ENCODE data around the gene MCCC2. TPM values are rescaled to one million over a fixed set of nuclear protein-coding genes. Genes with fewer than 3 reads are reported as not detected.

Gene MCCC2
- 28.9 and 41.4 TPM in 2 replicates for total RNA-seq

DNA sequence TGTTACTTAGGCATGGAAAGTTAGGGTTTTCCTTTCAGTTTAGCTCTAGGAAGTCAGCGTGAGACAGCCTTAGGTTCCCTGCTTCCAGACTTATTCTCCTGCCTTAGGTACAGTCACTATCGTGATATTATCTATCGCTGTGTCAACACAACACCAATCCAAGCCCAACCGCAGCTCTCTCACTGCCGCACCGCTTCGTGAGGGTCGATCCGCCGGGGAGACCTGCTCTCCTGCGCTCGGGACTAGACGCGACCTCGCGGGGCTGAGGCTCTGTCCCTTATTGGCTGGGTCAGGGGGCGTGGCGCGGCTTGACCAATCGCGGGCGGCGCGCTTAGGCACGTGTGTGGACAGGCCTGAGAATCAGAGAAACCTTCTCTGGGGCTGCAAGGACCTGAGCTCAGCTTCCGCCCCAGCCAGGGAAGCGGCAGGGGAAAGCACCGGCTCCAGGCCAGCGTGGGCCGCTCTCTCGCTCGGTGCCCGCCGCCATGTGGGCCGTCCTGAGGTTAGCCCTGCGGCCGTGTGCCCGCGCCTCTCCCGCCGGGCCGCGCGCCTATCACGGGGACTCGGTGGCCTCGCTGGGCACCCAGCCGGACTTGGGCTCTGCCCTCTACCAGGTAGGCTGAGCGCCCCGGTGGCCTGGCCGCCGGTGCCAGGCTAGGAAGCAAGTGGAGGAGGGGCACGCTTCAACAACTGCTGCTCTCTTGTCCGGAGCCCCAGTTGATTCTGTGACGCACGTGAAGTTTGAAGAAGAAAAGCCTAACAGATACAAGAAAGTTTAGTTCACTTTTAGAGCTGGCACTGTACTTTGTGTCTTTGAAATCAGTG lies at the start of gene MCCC2:
TSS of gene MCCC2 (plus strand) at position 400 of the 825 bp plus-strand sequence. CDS start at position 486, 86 bp downstream.

Other genes starting within 250 kb of the MCCC2 start
- gene BDP1, start 131.7 kb upstream of the MCCC2 start, total RNA-seq = 11.7 and 13.0 TPM in 2 replicates
- gene CARTPT, start 131.9 kb downstream of the MCCC2 start, total RNA-seq = not detected in 2 replicates